ENCODE results near the gene TWNK.

DNA sequence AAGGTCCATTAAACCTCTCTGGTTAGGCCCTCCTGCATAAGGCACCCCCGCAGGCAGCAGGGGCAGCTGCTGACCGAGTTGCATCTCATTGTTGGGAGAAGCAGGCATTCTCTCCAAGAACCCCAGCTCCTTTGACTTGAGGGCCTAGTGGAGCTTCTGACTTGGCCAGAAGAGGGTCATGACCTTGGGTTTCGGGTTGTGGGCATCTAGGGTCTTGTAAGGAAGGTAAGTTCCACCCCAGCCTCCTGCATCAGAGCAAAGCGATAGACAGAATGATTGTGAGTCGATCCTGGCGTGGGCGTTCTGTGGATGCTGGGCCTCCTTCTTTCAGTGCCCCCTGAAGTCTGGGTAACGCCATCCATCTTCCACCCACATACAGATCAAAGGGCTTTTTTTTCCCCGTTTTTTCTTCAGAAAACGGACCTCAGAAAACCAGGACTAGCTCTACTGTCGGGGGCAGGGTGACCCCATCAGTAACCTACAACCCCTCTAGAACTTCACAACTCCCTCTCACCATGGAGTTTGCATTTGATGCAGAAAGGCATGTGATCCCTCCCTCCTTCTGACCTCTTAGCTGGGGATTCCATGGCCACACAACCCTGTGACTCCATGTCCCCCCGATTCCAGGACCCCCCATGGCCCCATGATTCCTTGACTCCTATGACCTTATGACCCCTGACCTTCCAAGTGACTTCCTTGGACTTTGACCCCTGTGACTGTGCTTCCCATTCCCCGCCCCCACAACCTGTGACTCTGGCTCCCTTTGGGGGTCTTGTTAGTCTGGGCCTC, 15.0 kb upstream of the TWNK start:
- TF ChIP-seq MYC (IDR thresholded peaks at IDR 0.05; ENCODE audit: low read depth, low read length) = no peak
- no peak for TF ChIP-seq POLR2A (IDR thresholded peaks at IDR 0.05; ENCODE audit: extremely low read depth, insufficient read length)
